GM18951 (cell line): ENCODE results near the gene CDK12.
"Not testable (repeated sequence)": the region's sequence is repeated elsewhere in the genome, so short reads cannot be mapped to it uniquely, and the experiment has no call there.

ENCODE experiments used
- POLR2A ChIP-seq: IDR thresholded peaks from 4 replicates; pipeline ENCODE4 v1.6.1; 2011; ENCODE audit warnings: mild to moderate bottlenecking; ENCODE audit not compliant: insufficient read length, insufficient read depth; ENCODE audit errors: extremely low read depth
- in situ Hi-C: fragments of 300-500 bp; cut with MboI; formaldehyde crosslinking; loops from one replicate; pipeline ENCODE4 v1.12.0; 2022; ENCODE audit warnings: low sequenced_read_pairs, mixed read lengths, inconsistent platforms; ENCODE audit not compliant: unreplicated experiment

The CDK12 gene

GRCh38 chr17:39461113-39461925, at the start of gene CDK12:
Gene CDK12, plus strand, starts transcription at chr17:39461486. Its CDS starts 586 bp downstream, at chr17:39462072.
- peak; percentile 95 for TF ChIP-seq POLR2A
- in situ Hi-C loops, result no loop called here

- in situ Hi-C loops, result no loop called here
- TF ChIP-seq POLR2A, result no peak
Observed at GRCh38 chr17:39416141-39416540, 45.1 kb upstream of the CDK12 start.

- TF ChIP-seq POLR2A, result no peak
- in situ Hi-C loops, result no loop called here
Observed at GRCh38 chr17:39429600-39429999, 31.7 kb upstream of the CDK12 start.

- in situ Hi-C loops, result not testable (repeated sequence)
Observed at GRCh38 chr17:39439868-39440267, 21.4 kb upstream of the CDK12 start.

- no peak for TF ChIP-seq POLR2A
- in situ Hi-C loops, result no loop called here
Observed at GRCh38 chr17:39443326-39443725, 18.0 kb upstream of the CDK12 start.

GRCh38 chr17:39447561-39447960, 13.7 kb upstream of the CDK12 start:
- in situ Hi-C loops, result no loop called here

GRCh38 chr17:39450051-39450450, 11.2 kb upstream of the CDK12 start:
- in situ Hi-C loops, result no loop called here
- TF ChIP-seq POLR2A, result no peak

More at GRCh38 chr17:39447561-39447960, 13.7 kb upstream of the CDK12 start:
- TF ChIP-seq POLR2A, result no peak

- in situ Hi-C loops, result no loop called here
- TF ChIP-seq POLR2A, result peak; percentile 79
Observed at GRCh38 chr17:39450847-39451581, 10.3 kb upstream of the CDK12 start, which contains the start of gene MED1. Gene MED1, minus strand, starts transcription at chr17:39451263. Its CDS starts 201 bp downstream, at chr17:39451062.

GRCh38 chr17:39455919-39456318, 5.4 kb upstream of the CDK12 start:
- no peak for TF ChIP-seq POLR2A
- in situ Hi-C loops, result no loop called here

GRCh38 chr17:39461926-39462569, 762 bp downstream of the CDK12 start:
- in situ Hi-C loops, result no loop called here
- TF ChIP-seq POLR2A, result no peak

GRCh38 chr17:39462631-39463375, 1.5 kb downstream of the CDK12 start:
- in situ Hi-C loops, result no loop called here

GRCh38 chr17:39464639-39465181, 3.4 kb downstream of the CDK12 start:
- in situ Hi-C loops, result not testable (repeated sequence)

More at GRCh38 chr17:39462631-39463375, 1.5 kb downstream of the CDK12 start:
- no peak for TF ChIP-seq POLR2A

GRCh38 chr17:39468610-39469009, 7.3 kb downstream of the CDK12 start:
- in situ Hi-C loops, result not testable (repeated sequence)

- in situ Hi-C loops, result no loop called here
- TF ChIP-seq POLR2A, result no peak
Observed at GRCh38 chr17:39473310-39473709, 12.0 kb downstream of the CDK12 start.

GRCh38 chr17:39479631-39480030, 18.3 kb downstream of the CDK12 start:
- in situ Hi-C loops, result not testable (repeated sequence)
